Uterus (tissue), 2 donors: ENCODE data around the gene BBS1.

Experiments
- CTCF ChIP-seq, 4 experiments: fragments of 200-600 bp in 2 of 4; fragments of 450-650 bp in 2 of 4; sonication (generic) in 2 of 4; IDR thresholded peaks; one replicate each; pipeline ENCODE4 v1.5.1; 2016 to 2019; ENCODE audit warnings: antibody characterized with exemption in 4 of 4, mild to moderate bottlenecking in 2 of 4, moderate library complexity in 1 of 4
- POLR2A ChIP-seq, 2 donors: fragments of 450-650 bp; IDR thresholded peaks; one replicate each; pipeline ENCODE4 v1.6.1; 2016; ENCODE audit warnings: antibody characterized with exemption in 2 of 2, mild to moderate bottlenecking in 1 of 2, moderate library complexity in 1 of 2

GRCh38 chr11:66569076-66569475 lies 58.6 kb downstream of the BBS1 start:
- TF ChIP-seq POLR2A (IDR thresholded peaks at IDR 0.05), result no peak
- TF ChIP-seq CTCF (IDR thresholded peaks at IDR 0.05), result no peak
